Pancreas (tissue), 10 donors: ENCODE measurements around the gene SDK1. TPM values are rescaled to one million over a fixed set of nuclear protein-coding genes. Genes with fewer than 3 reads are reported as not detected.
A peak's percentile ranks its signal among the peaks of the same experiment; 100 is the strongest.

Source experiments
- ATAC-seq, 4 donors: fragments of 200-7000 bp; cut with Tn5 transposase; one replicate each; pipeline versions ENCODE4 v1.8.0 to v1.9.1; 2020; ENCODE audit warnings: mild to moderate bottlenecking in 4 of 4, moderate library complexity in 4 of 4
- DNase-seq, 6 donors: peaks; one replicate each; pipeline ENCODE4 v3.0.0-alpha.2; 2020
- FAIRE-seq: peaks from 2 replicates; lab custom pipeline; 2012; peaks lifted over from hg19 to GRCh38; lab: Jason Lieb, UNC
- H3K27ac ChIP-seq, 4 donors: fragments of 200-600 bp; sonication (generic); 1 replicate in 3 of 4; 2 replicates in 1 of 4; pipeline versions ENCODE4 v1.5.0 to v1.8.0; 2020
- H3K27me3 ChIP-seq, 4 donors: fragments of 200-600 bp; one replicate each; pipeline ENCODE4 v1.8.0; 2021
- H3K36me3 ChIP-seq, 3 donors: fragments of 200-600 bp; sonication (generic) in 1 of 3; one replicate each; pipeline versions ENCODE4 v1.5.0 to v1.8.0; 2020 to 2021
- H3K4me1 ChIP-seq, 3 donors: fragments of 200-600 bp; one replicate each; pipeline ENCODE4 v1.8.0; 2021
- H3K4me3 ChIP-seq, 4 donors: fragments of 200-600 bp; sonication (generic) in 2 of 4; one replicate each; pipeline versions ENCODE4 v1.5.0 to v1.8.0; 2020 to 2021
- H3K9me3 ChIP-seq, 4 donors: fragments of 200-600 bp; one replicate each; pipeline ENCODE4 v1.8.0; 2021
- WGBS, 2 donors: extraction: QIAGEN DNeasy Blood & Tissue Kit; methylation state at CpG; one replicate each; pipeline ENCODE4 v1.1.7; 2013; 5-methylcytosine and 5-hydroxymethylcytosine counted together
- intact Hi-C, 3 donors: fragments of 100-400 bp; cut with DNase I; formaldehyde crosslinking; loops; one replicate each; pipeline versions ENCODE4 v1.11.1 to v1.14.2; 2022
- polyA plus RNA-seq, 2 donors: library from polyadenylated mRNA; stranded (reverse); fragments of 200-250 nt; gene quantifications; one replicate each; pipeline ENCODE4 v1.2.3, GENCODE V29; 2013
- total RNA-seq, 6 donors: library from RNA; stranded (reverse); fragmentation: NEBNext Ultra II Directional in 4 of 6; extraction: Animal tissue kit (Norgen Biotek cat#: 25700) in 4 of 6; gene quantifications; one replicate each; pipeline versions ENCODE4 v1.2.1 to v1.2.4, GENCODE V29; 2021 to 2023
- TF ChIP-seq, protein P1 (sequence below), 4 donors: fragments of 200-600 bp; sonication (generic) in 3 of 4; IDR thresholded peaks; one replicate each; pipeline versions ENCODE4 v1.5.0 to v1.8.0; 2021; ENCODE audit warnings: antibody characterized with exemption in 4 of 4
- donor health status: healthy with polysubstance abuse.
- donor health status: DM: no; HTN: no; CAD: no; lungs with moderate emphysema.
- donor health status: DM: no; HTN: no; CAD: no.
- donor health status: control.
- donor health status: control.
- donor health status: Bipolar disorder and iron deficiency.
- donor health status: DM: yes; HTN: yes; CAD: no.
- donor health status: DM: no; HTN: no; CAD: no.
- donor health status: DM: no; HTN: no; CAD: no.
- donor health status: DM: yes; HTN: yes; CAD: no.

SDK1 gene
- total and polyA plus RNA-seq, 8 donors, result 10.8 to 30.8 (median 19.8) TPM

DNA sequence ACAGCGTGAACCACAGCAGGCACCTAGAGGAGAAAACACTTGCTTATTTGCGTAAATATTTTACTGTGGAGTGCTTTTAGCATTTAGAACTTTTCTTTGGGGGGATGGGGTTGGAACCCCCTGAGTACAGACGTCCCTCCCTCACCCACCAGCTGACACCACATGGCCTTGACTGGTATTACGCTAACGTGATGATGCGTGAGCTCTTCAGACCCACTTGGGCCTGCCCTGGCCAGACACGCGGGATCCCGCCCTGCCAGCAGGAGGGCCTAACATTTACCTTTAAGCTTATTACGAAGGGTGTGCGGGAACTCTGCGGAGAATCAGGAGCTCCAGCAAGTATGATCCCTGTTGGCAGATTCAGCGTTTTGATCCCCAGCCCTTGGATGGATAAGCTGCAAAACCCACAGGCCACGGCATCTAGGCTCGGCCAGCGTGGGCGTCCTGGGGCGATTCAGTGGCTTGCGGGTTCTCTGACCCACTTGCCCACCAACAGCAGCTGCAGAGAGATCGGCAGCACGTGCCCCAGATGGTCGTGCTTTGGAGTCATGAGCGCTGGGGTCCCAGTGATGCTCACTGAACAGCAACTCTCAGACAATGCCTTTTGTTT lies 835.6 kb downstream of the SDK1 start:
- H3K4me3 ChIP-seq, result no peak overlapping the region
- no peaks in the 10 kb centered on the region for H3K9me3 ChIP-seq
- ATAC-seq (no peak), DNase-seq (peak in 1 of 6 donors; percentile 25), FAIRE-seq (no peak)
- no peaks in the 10 kb centered on the region for H3K36me3 ChIP-seq
- intact Hi-C loops, result no loop called here
- TF ChIP-seq, protein P1, sequence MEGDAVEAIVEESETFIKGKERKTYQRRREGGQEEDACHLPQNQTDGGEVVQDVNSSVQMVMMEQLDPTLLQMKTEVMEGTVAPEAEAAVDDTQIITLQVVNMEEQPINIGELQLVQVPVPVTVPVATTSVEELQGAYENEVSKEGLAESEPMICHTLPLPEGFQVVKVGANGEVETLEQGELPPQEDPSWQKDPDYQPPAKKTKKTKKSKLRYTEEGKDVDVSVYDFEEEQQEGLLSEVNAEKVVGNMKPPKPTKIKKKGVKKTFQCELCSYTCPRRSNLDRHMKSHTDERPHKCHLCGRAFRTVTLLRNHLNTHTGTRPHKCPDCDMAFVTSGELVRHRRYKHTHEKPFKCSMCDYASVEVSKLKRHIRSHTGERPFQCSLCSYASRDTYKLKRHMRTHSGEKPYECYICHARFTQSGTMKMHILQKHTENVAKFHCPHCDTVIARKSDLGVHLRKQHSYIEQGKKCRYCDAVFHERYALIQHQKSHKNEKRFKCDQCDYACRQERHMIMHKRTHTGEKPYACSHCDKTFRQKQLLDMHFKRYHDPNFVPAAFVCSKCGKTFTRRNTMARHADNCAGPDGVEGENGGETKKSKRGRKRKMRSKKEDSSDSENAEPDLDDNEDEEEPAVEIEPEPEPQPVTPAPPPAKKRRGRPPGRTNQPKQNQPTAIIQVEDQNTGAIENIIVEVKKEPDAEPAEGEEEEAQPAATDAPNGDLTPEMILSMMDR (IDR thresholded peaks at IDR 0.05), result no peak
- H3K27me3 ChIP-seq, result no peaks in the 10 kb centered on the region
- WGBS, 2 donors, result 84 to 85% methylated on average over 23 of the region's 23 CpGs
- H3K27ac ChIP-seq, result no peak overlapping the region
- H3K4me1 ChIP-seq, result peaks cover 0 to 8% (median 5%) of the 10 kb centered on the region in 3 donors

DNA sequence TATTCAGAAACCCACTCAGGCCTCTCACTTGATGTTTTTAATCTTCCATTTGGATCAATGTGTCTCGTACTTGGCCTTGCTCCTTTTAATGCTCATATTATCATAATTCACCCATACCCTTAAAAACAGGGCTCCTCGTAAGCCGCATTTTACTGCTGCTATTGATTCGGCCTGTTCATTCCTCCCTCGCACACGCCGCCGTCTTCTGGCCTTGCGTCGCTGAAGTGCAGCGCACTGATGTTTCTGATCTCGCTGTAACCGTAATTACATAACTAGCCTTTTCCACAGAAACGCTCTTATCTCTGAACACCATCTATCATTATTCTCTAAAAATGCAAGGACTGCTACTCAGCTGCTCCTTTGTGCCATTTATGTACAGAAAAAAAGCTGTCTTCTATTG lies 836.5 kb downstream of the SDK1 start:
- FAIRE-seq (no peak), ATAC-seq (no peak), DNase-seq (no peak)
- no peak overlapping the region for H3K27ac ChIP-seq
- no peaks in the 10 kb centered on the region for H3K9me3 ChIP-seq
- TF ChIP-seq, protein P1 (IDR thresholded peaks at IDR 0.05), result no peak
- H3K4me3 ChIP-seq, result no peak overlapping the region
- peaks cover 0 to 8% (median 5%) of the 10 kb centered on the region in 3 donors for H3K4me1 ChIP-seq
- intact Hi-C loops, result no loop called here
- H3K27me3 ChIP-seq, result no peaks in the 10 kb centered on the region
- no peaks in the 10 kb centered on the region for H3K36me3 ChIP-seq
- 93 to 94% methylated on average over 14 of the region's 14 CpGs for WGBS, 2 donors

DNA sequence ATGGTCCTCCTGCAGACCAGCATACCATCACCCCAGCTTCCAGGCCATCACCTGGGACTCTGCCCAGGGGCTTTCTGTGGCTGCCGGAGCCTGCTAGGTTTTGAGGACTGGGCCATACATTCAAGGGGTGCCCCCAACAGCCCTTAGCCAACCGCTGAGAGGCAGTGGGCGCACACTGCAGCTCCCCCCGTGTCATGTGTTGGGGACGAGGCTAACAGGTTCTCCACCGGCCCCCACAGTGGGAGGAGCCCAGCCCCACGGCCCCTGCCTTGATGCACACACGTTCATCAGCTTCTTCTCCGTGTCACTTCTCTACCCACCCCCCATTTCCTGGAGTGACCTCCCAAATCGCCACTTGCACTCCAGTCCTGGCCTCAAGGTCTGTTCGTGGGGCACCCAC lies 837.8 kb downstream of the SDK1 start:
- Histone ChIP-seq H3K4me1 (peaks cover 0 to 8% (median 5%) of the 10 kb centered on the region in 3 donors), H3K27ac (no peak overlapping the region), H3K36me3 (no peaks in the 10 kb centered on the region), H3K27me3 (no peaks in the 10 kb centered on the region), H3K9me3 (no peaks in the 10 kb centered on the region), H3K4me3 (no peak overlapping the region)
- intact Hi-C loops, result no loop called here
- TF ChIP-seq, protein P1 (IDR thresholded peaks at IDR 0.05), result no peak
- WGBS, 2 donors, result 92 to 94% methylated on average over 8 to 11 of the region's 11 CpGs
- ATAC-seq (no peak), FAIRE-seq (no peak), DNase-seq (peak in 1 of 6 donors; percentile 39)

DNA sequence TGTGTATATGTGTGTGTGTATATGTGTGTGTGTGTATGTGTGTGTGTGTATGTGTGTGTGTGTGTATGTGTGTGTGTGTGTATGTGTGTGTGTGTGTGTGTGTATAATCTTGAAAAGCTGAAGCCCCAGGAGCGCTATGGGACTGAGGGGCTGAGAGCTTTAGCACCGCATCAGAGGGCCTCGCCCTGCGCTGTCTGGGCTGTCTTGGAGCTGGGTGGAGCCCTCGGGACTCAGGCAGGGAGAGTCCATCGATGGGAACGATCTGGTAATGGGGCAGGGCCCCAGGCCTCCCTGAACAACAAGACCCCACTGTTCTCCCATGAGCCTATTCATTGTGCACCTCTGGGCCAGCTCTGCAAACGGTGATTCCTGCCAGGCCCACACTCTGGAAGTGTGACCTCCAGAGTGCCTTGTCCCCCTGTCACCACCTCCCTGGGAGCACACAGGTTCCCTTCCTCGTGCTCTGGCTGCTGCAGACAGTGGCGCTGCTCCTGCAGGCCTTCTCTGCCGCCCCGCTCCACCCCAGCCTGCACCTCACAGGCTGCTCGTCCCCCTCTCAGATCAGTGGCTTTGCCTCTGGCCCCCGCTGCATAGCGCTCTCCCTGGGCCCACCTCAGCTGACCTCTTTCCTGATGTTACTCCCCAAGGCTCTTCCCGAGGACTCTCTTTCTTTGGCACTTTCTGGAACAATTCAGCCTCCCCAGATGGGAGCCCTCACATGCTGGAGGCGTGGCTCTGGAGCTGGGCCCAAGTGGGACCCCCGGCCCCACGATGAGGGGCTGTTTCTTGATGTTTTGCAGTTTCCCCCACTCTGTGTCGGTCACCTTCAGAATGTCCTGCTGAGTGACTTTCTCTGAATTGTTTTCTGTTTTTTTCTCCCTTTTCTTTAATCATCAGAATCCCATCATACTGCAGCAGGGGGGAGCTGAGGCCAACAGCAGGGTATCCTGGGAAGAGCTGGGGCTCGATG lies 838.9 kb downstream of the SDK1 start:
- intact Hi-C loops, result no loop called here
- Histone ChIP-seq H3K9me3 (no peaks in the 10 kb centered on the region), H3K4me3 (no peak overlapping the region), H3K4me1 (peaks cover 0 to 4% (median under 1%) of the 10 kb centered on the region in 3 donors), H3K27me3 (no peaks in the 10 kb centered on the region), H3K27ac (no peak overlapping the region), H3K36me3 (no peaks in the 10 kb centered on the region)
- DNase-seq (peak in 2 of 6 donors; percentile 7 to 30), FAIRE-seq (no peak), ATAC-seq (no peak)
- TF ChIP-seq, protein P1 (IDR thresholded peaks at IDR 0.05), result no peak
- WGBS, 2 donors, result 83 to 84% methylated on average over 21 of the region's 21 CpGs
